ENCODE measurements around the gene VCL.

The VCL gene

GRCh38 chr10:74110120-74110519 lies 112.2 kb downstream of the VCL start:
- H3K4me3 ChIP-seq (ENCODE audit: severe bottlenecking) = no peak overlapping the region
- H3K36me3 ChIP-seq (ENCODE audit: low read depth) = peaks cover 97% of the 10 kb centered on the region
- ATAC-seq (ENCODE audit: low read depth) (no peak), DNase-seq (ENCODE audit: low spot score) (no peak)
- TF ChIP-seq CTCF (IDR thresholded peaks at IDR 0.05; ENCODE audit: poor library complexity, severe bottlenecking) = no peak
- no peaks in the 10 kb centered on the region for H3K27me3 ChIP-seq (ENCODE audit: insufficient read depth, poor library complexity, severe bottlenecking)
- H3K27ac ChIP-seq (ENCODE audit: poor library complexity, severe bottlenecking) = no peak overlapping the region
- H3K4me1 ChIP-seq (ENCODE audit: insufficient read depth, poor library complexity, severe bottlenecking) = peaks cover 3% of the 10 kb centered on the region
- H3K9me3 ChIP-seq (ENCODE audit: severe bottlenecking) = no peaks in the 10 kb centered on the region

GRCh38 chr10:74111799-74112198 lies 113.9 kb downstream of the VCL start:
- Histone ChIP-seq H3K36me3 (ENCODE audit: low read depth) (peaks cover 96% of the 10 kb centered on the region), H3K4me3 (ENCODE audit: severe bottlenecking) (no peak overlapping the region), H3K9me3 (ENCODE audit: severe bottlenecking) (no peaks in the 10 kb centered on the region), H3K27me3 (ENCODE audit: insufficient read depth, poor library complexity, severe bottlenecking) (no peaks in the 10 kb centered on the region), H3K4me1 (ENCODE audit: insufficient read depth, poor library complexity, severe bottlenecking) (peaks cover 3% of the 10 kb centered on the region), H3K27ac (ENCODE audit: poor library complexity, severe bottlenecking) (no peak overlapping the region)
- DNase-seq (ENCODE audit: low spot score) (no peak), ATAC-seq (ENCODE audit: low read depth) (no peak)
- TF ChIP-seq CTCF (IDR thresholded peaks at IDR 0.05; ENCODE audit: poor library complexity, severe bottlenecking) = no peak

- no peak for TF ChIP-seq CTCF (IDR thresholded peaks at IDR 0.05; ENCODE audit: poor library complexity, severe bottlenecking)
- DNase-seq (ENCODE audit: low spot score) (no peak), ATAC-seq (ENCODE audit: low read depth) (no peak)
- H3K4me1 ChIP-seq (ENCODE audit: insufficient read depth, poor library complexity, severe bottlenecking) = peaks cover 3% of the 10 kb centered on the region
- H3K9me3 ChIP-seq (ENCODE audit: severe bottlenecking) = no peaks in the 10 kb centered on the region
- peaks cover 90% of the 10 kb centered on the region for H3K36me3 ChIP-seq (ENCODE audit: low read depth)
- no peaks in the 10 kb centered on the region for H3K27me3 ChIP-seq (ENCODE audit: insufficient read depth, poor library complexity, severe bottlenecking)
- no peak overlapping the region for H3K4me3 ChIP-seq (ENCODE audit: severe bottlenecking)
- no peak overlapping the region for H3K27ac ChIP-seq (ENCODE audit: poor library complexity, severe bottlenecking)
Observed at GRCh38 chr10:74113546-74113945, 115.6 kb downstream of the VCL start.

- H3K4me3 ChIP-seq (ENCODE audit: severe bottlenecking) = no peak overlapping the region
- no peaks in the 10 kb centered on the region for H3K9me3 ChIP-seq (ENCODE audit: severe bottlenecking)
- H3K27ac ChIP-seq (ENCODE audit: poor library complexity, severe bottlenecking) = no peak overlapping the region
- no peak for ATAC-seq (ENCODE audit: low read depth)
- TF ChIP-seq CTCF (IDR thresholded peaks at IDR 0.05; ENCODE audit: poor library complexity, severe bottlenecking) = no peak
- no peaks in the 10 kb centered on the region for H3K27me3 ChIP-seq (ENCODE audit: insufficient read depth, poor library complexity, severe bottlenecking)
- H3K36me3 ChIP-seq (ENCODE audit: low read depth) = peaks cover 90% of the 10 kb centered on the region
- DNase-seq (ENCODE audit: low spot score) = no peak
- peaks cover 7% of the 10 kb centered on the region for H3K4me1 ChIP-seq (ENCODE audit: insufficient read depth, poor library complexity, severe bottlenecking)
Observed at GRCh38 chr10:74114041-74114448, 116.1 kb downstream of the VCL start.

- Histone ChIP-seq H3K4me3 (ENCODE audit: severe bottlenecking) (no peak overlapping the region), H3K27me3 (ENCODE audit: insufficient read depth, poor library complexity, severe bottlenecking) (no peaks in the 10 kb centered on the region), H3K36me3 (ENCODE audit: low read depth) (peaks cover 89% of the 10 kb centered on the region), H3K27ac (ENCODE audit: poor library complexity, severe bottlenecking) (peak overlapping the region; percentile 67), H3K9me3 (ENCODE audit: severe bottlenecking) (no peaks in the 10 kb centered on the region), H3K4me1 (ENCODE audit: insufficient read depth, poor library complexity, severe bottlenecking) (peaks cover 14% of the 10 kb centered on the region)
- DNase-seq (ENCODE audit: low spot score) (no peak), ATAC-seq (ENCODE audit: low read depth) (no peak)
- TF ChIP-seq CTCF (IDR thresholded peaks at IDR 0.05; ENCODE audit: poor library complexity, severe bottlenecking) = no peak
Observed at GRCh38 chr10:74117738-74118137, 119.8 kb downstream of the VCL start.
